DMS53 treated with DMSO at 0.1 percent for 48 hours (cell line): ENCODE results near the gene SDF2.
"Not testable (repeated sequence)": the region's sequence is repeated elsewhere in the genome, so short reads cannot be mapped to it uniquely, and the experiment has no call there.

Experiments used
- DNase-seq: peaks from one replicate; lab custom pipeline; 2025; ENCODE audit not compliant: unreplicated experiment; lab: John Stamatoyannopoulos, UW

Gene SDF2

DNA sequence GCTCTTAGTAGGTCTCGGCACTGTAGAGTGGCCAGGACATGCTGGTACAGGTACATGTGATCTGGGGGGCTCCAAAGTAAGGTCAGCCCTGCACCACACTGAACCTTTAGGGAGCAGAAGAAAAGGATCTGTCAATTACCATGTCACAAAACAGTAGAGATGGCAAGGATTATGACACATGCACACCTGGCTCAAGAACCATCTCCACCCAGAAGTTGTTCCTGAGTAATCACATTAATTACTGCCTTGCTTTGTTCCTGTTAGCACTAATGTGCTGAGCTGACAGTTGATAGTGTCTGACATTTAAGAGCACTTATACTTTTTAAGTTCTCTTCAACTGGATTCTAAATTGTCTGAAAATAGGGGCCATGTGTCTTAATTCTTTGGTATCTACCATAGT lies 26.2 kb downstream of the SDF2 start:
- no peak for DNase-seq

DNA sequence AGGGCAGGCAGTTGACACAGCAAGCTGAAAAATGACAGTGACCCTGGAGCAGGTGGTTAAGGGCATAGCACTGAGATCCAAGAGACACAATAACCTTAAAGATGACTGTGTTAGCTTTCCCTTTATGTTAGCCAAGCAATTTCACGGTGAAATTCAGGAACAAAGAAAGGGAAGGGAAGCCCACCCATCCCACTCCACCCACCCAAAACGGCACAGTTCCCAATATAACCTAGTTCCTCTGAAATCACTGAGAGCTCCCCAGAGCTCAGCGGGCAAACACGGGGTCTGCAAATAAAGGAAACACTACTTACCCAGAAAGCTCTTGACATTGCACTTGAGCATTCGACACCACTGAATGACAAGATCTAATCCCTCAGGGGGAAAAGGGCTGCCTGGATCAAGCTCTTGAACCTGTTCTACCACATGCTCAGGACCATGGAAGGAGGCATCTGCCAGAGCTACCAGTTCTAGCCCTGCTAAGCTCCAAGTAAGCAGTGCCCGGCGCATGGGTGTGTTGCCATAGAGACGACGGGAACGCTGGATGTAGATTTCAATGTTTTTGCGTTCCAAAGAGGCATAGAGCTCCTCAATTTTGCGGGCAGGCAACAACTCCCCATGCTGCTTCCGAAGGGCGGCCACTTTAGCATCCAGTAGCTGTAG lies 27.4 kb downstream of the SDF2 start:
- DNase-seq = no peak

DNA sequence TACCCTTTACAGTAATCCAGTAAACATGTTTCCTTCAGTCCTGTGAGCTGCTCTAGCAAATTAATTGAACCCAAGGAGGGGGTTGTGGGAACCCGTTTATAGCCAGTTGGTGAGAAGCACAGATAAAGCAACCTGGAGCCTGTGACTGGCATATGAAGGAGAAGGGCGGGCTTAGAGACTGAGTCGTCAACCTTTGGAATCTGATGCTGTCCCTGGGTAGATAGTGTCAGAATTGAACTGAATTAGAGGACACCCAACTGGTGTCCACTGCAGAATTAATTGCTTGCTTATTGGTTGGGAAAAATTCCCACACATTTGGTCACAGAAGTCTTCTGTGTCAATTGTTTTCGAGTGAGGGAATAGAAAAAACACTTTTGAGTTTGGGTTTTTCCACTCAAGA lies 34.9 kb downstream of the SDF2 start:
- no peak for DNase-seq

DNA sequence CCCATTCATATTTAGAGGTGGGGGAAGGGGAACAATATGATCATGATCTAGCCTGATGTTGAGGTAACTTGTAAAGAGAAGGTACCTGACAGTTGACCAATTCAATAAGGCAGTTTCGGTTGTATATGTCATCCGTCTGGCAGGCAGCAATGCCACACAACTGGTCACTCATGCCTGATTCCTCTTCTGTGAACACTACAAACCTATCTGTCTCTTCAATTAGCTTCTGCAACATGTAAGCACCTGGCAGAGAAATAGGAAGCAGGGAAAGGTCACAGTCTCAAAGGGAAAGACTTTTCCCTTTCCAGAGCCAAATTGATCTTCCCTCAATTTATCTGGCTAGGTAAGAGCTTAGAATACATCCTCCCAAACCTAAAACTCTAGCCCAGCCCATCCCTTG lies 37.6 kb downstream of the SDF2 start:
- no peak for DNase-seq

DNA sequence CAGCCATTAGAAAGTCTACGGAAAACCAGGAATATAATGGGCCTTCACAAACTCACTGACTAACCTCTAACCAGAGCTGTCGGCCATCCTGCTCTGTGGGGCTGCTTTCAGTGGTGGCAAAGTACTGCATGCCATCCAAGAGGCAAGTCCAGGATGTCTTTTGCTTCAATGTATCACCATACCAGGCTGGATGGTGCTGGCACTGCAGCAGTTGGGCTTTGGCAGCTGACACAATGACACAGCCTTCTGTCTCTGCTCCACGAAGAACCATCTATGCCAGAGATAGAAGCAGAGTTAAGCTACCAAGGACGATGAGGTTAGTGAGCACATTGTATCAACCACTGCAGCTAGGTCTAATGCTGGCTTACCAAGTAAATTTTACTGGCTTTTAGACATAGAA lies 38.0 kb downstream of the SDF2 start:
- no peak for DNase-seq

DNA sequence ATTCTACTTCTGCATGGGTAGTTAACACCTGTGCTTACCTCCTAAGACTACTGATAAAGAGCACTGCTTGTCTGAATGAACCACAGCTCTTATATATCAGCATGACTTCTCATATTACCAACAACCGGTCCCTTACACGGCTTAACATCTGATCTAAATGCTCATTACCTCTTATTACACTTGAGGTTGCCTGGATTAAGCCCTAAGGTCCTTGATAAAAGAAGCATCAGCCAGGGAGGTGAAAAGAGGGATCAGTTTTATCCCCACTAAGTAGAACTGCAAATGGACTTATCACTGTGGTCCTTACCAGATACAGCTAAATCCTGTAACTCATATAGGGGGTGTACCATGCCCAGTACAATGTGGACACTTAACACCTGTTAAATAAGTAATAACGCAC lies 39.5 kb downstream of the SDF2 start:
- no peak for DNase-seq

DNA sequence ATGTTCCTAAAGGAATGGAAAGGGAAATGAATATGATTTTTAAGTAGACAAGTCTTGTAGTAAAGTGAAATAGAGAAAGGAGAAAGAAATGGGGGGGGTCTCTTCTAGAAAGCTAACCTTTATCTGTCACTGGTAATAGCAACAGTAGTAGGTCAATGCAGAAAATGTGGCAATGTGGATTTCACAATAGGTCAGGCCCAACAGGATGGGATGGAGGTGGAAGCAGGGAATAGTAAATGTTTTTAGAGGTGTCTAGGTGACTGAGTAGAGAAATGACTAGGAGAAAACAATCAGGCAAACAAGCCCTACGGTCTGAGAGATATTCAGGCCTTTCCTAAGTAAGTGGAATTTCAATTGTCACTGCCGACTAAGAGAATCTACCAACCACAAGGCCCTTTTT lies 41.7 kb downstream of the SDF2 start:
- DNase-seq = no peak

DNA sequence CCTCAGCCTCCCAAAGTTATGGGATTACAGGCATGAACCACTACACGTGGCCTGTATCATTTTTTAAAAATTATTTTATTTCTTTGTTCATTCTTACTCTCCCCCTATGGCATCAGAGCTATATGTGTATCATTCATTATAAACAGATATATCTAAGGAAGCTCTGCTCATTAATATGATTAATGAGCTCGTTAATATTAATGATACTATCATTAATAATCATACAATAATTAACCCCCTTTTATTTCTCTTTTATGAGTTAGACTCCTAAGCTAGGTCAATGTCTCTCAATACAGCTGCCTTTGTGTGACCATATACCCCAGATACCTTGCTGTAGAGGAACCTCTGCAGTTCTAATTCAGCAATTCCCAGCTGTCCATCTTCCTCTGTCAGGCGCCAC lies 43.2 kb downstream of the SDF2 start:
- no peak for DNase-seq

DNA sequence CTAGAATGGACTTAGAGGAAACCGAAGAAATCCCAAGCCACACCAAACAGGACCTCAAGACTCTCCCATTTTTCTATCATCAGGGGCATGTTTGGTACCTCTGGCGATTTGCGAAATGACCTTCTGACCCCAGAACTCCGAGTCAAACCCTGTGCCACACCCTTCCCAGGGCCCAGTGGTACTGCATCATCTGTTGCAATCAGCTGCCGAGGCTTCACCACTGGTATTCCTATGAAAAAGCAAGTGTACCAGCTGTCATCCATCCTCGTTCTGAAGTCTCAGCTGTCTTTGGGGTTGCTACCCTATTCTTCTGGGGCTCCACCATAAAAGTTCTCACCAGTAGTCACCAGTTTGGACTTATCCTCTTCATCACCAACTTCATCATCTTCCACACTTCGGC lies 45.4 kb downstream of the SDF2 start:
- no peak for DNase-seq

DNA sequence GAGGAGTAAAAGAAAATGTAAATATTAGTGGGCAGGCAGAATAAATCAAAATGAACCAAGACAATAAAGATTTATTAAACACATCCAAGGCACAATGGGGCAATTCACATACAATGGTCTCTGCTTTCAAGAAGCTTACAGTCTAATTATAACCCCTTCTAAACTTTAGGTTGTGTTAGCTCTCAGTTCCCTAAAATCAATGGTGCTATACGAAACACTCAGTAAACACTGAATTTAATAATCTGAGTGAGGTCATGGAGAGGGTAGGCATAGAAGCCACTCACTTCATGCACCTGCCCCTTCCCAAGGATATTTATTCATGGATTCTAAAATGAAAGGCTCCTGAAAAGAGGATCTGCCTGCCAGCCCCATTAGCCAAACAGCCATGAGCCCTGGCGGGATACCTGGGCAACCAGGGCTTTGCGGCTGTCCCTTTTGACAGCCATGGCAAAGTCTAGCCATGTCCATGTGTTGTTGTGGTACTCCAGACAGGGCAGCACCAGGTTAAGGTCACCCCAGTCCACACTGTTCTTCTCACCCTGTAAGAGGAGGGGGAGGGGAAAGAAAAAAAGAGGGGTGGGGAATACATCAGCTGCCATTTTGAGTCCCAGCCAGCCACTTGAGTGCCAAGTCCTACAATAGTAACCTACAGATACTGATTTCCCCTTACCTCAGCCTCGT lies 46.3 kb downstream of the SDF2 start:
- no peak for DNase-seq

DNA sequence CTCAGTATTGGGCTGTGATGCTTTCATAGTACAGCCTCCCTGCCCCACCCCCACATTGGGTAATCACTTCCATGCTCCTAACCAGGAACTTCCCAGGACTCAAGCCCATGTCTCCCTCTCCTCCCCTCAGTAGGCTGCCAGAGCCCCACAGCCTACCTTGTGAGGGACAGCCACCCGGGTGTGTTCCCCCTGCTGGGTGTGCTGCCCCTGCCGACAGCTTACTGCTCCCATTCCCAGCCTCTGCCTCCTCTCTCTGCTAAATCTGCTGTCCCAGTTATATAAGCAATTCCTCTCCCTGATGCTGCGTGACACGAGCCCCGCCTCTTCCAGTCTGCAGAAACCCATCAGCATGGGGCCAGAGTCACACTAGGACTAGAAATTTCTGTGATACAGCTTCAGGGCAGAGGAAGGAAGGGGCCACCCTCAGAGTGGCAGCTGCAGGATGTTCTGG lies 47.8 kb downstream of the SDF2 start, which contains the start of gene RSKR:
Gene RSKR, minus strand, starts transcription at position 255 of the 451 bp plus-strand sequence. Its CDS starts 24 bp downstream, at position 231.
- no peak for DNase-seq

DNA sequence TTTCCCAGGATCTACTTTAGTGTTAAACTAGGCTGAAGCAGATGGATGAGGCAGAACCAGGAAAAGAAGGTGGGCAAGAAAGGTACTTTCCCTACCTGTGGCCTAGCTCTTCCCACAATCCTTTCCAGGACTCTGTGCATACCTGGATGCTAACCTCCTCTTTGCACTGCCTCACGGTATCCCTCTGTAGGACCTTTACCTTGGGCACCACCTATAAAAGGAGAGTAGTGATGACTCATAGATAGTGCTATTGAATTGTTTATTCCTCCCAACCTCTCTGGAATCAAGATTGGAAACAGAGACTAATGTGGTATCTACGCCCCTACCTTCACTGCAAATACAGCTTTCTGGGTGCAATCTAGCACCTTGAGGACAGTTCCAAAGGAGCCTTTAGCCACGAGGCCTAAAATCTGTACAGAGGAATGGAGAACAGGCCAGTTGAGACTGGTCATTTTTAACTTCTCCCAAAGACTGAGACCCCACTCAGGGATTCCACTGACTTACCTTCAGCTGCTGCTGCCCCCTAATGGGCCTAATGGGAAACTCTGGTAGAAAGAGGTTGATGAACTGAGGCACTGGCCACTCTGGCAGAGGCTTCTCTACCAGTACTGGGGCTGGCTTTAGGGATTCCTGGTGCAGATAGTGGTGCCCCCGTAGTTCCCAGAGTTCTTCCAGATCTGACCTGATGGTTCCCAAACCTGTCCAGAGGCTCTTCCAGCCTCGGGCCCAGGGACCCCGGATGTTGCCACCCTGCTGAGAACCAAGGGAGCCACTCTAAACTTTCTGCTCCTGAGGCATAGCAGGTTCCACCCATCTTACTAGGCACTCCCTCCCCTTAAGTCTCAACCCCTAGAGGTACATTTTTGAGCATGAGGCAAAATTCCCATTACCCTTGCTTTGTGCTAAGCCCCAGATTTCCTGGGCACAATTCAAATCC lies 48.5 kb downstream of the SDF2 start:
- peak; percentile 47 for DNase-seq

DNA sequence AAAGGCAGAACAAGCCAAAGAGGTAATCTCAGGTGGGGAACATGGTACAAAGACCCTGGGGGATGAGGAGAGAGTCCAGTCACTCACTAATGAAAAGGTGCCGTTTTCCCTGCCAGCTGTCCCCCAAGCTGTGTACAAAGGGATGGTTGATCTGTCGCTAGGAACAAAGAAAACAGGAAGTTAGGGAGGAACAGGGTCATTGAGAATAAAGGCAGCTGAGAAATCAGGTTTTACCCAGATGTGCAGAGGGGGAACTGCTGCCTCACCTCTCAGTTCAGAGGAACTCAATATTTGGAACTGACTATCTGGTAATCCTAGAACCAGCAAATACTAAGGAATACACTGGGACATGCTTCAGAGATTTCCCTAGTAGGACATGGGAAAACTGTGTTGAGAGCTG lies 49.2 kb downstream of the SDF2 start:
- peak; percentile 46 for DNase-seq

DNA sequence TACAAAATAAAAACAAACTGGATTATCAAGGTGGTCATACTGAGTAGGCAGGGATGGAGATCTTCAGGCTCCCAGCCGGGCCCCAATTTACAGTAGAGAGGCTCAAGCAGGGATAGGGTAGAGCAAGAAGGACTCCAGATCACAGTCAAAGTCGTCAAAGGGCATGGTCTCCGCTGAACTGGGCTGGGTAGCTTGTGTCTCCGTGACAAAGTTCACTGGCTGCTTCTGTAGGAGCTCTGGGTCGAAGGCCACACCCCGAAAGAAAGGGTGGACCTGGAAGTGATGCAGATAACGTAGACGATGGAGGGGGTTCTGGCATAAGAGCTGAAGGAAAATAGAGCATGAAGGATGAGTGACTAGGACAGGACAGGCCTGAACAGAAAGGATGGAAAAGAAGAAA lies 51.3 kb downstream of the SDF2 start:
- no peak for DNase-seq

DNA sequence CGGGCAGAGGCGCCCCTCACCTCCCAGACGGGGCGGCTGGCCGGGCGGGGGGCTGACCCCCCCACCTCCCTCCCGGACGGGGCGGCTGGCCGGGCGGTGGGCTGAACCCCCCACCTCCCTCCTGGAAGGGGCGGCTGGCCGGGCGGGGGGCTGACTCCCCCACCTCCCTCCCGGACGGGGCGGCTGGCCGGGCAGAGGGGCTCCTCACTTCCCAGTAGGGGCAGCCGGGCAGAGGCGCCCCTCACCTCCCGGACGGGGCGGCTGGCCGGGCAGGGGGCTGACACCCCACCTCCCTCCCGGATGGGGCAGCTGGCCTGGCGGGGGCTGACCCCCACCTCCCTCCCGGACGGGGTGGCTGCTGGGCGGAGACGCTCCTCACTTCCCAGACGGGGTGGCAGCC lies 57.7 kb downstream of the SDF2 start:
- DNase-seq = not testable (repeated sequence)

DNA sequence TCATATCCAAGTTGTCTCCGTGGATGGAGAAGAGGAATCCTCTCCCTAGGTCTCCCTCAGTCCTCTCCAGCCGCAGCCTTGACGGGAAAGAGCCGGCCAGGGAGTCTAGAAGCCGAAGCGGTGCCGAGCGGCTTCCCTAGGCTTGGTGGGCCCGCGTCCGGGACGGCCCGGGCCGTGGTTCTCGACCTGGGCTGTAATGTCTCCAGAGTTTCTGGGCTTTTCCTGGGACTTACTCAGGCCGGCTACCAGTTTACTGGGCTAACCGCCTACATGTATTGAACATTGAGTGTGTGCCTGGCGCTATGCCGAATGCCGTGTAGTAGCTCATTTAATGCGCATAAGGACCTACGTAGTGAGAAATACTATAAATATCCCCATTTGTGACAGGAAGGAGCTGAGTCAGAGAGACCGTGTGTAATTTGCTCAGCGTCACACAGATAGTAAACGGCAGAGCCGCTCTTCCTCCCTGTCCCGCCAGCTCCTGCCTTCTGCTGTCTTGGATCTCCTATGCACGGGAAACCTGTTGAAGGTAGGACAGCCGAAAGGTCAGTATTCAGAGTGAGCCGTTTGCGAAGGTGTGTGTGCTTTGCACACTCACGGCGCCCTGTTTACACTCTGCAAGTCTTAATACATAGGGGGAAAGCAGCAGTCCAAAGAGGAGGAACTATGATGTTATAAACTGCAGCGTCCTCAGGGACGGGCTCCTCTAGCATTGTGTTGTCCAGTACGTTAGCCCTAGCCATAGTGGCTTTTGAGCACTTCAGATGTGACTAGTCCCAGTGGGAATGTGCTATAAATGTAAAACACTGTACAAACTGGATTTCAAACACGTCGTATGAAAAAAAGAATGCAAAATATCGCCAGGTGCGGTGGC lies 62.2 kb downstream of the SDF2 start:
- peak; percentile 85 for DNase-seq

DNA sequence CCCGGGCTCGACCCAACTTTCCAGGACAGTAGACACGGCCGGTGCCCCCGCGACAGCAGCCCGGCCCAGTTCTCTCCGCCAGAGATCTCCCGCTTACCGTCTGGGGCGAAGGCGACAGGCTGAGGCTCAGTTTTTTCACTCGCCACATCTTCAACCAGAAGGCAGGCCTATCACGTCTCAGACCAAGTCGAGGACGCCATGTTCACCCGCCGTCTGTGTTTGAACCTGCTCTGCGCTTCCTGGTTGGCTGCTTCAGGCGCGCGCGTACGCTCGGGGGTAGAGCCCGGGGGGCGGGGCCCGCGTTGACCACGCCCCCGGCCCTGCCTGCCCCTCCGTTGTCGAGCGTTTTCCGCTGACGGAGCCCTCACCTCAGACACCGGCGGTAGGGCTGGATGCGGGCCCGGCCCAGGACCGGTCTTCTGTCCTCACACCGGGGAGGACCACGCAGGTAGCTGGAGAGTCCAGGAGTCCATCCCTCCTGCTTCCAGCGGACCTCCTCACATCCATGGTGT lies 62.9 kb downstream of the SDF2 start, which contains the start of gene SPAG5:
Gene SPAG5, minus strand, starts transcription at position 227 of the 512 bp plus-strand sequence. Its CDS starts 79 bp downstream, at position 148.
- peak; percentile 81 for DNase-seq

DNA sequence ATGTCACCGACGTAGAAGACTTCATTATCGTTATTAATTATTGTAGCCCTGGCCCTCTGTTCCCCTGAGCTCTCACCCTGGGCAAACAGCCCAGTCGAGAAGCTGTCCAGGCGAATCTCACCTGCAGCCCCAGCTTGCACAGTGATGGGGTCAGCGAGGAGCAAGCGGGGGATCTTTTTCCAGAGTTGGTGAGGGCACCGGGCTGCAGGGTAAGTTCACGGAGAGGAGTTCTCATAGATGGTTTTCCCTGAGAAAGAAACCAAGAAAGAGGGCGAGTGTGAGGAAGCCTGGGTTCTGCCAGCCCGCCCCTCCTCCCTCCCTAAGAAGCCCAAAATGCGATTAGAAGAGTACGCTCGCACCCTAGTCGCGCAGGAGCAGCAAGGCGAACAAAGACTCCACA lies 63.3 kb downstream of the SDF2 start:
- DNase-seq = no peak
